ENCODE measurements around the gene NRP1.

NRP1 gene

GRCh38 chr10:33350041-33350440, 15.6 kb upstream of the NRP1 start:
- TF ChIP-seq CTCF (conservative IDR thresholded peaks at IDR 0.05; ENCODE audit: low read depth, low read length) = no peak
- DNase-seq (ENCODE audit: low read depth) = no peak
- no peak overlapping the region for H3K4me3 ChIP-seq (ENCODE audit: low read depth, low read length)

- DNase-seq (ENCODE audit: low read depth) = no peak
- no peak for TF ChIP-seq CTCF (conservative IDR thresholded peaks at IDR 0.05; ENCODE audit: low read depth, low read length)
- H3K4me3 ChIP-seq (ENCODE audit: low read depth, low read length) = no peak overlapping the region
Measured at GRCh38 chr10:33349268-33349667, 14.8 kb upstream of the NRP1 start.

- H3K4me3 ChIP-seq (ENCODE audit: low read depth, low read length) = no peak overlapping the region
- no peak for TF ChIP-seq CTCF (conservative IDR thresholded peaks at IDR 0.05; ENCODE audit: low read depth, low read length)
- DNase-seq (ENCODE audit: low read depth) = peak; percentile 51
Measured at GRCh38 chr10:33347211-33347610, 12.7 kb upstream of the NRP1 start.

- no peak for DNase-seq (ENCODE audit: low read depth)
- TF ChIP-seq CTCF (conservative IDR thresholded peaks at IDR 0.05; ENCODE audit: low read depth, low read length) = no peak
- H3K4me3 ChIP-seq (ENCODE audit: low read depth, low read length) = no peak overlapping the region
Measured at GRCh38 chr10:33345236-33345635, 10.8 kb upstream of the NRP1 start.

GRCh38 chr10:33344676-33345075, 10.2 kb upstream of the NRP1 start:
- no peak for DNase-seq (ENCODE audit: low read depth)
- H3K4me3 ChIP-seq (ENCODE audit: low read depth, low read length) = no peak overlapping the region
- TF ChIP-seq CTCF (conservative IDR thresholded peaks at IDR 0.05; ENCODE audit: low read depth, low read length) = no peak

GRCh38 chr10:33341637-33342036, 7.2 kb upstream of the NRP1 start:
- TF ChIP-seq CTCF (conservative IDR thresholded peaks at IDR 0.05; ENCODE audit: low read depth, low read length) = no peak
- no peak overlapping the region for H3K4me3 ChIP-seq (ENCODE audit: low read depth, low read length)
- DNase-seq (ENCODE audit: low read depth) = peak; percentile 46

- DNase-seq (ENCODE audit: low read depth) = peak; percentile 91
- TF ChIP-seq CTCF (conservative IDR thresholded peaks at IDR 0.05; ENCODE audit: low read depth, low read length) = peak; percentile 39
- H3K4me3 ChIP-seq (ENCODE audit: low read depth, low read length) = peak overlapping the region; percentile 94
Measured at GRCh38 chr10:33337326-33337957, 3.0 kb upstream of the NRP1 start.
